ENCODE data around the gene ZNF778.
"Not testable (repeated sequence)": the region's sequence is repeated elsewhere in the genome, so short reads cannot be mapped to it uniquely, and the experiment has no call there.

ZNF778 gene

DNA sequence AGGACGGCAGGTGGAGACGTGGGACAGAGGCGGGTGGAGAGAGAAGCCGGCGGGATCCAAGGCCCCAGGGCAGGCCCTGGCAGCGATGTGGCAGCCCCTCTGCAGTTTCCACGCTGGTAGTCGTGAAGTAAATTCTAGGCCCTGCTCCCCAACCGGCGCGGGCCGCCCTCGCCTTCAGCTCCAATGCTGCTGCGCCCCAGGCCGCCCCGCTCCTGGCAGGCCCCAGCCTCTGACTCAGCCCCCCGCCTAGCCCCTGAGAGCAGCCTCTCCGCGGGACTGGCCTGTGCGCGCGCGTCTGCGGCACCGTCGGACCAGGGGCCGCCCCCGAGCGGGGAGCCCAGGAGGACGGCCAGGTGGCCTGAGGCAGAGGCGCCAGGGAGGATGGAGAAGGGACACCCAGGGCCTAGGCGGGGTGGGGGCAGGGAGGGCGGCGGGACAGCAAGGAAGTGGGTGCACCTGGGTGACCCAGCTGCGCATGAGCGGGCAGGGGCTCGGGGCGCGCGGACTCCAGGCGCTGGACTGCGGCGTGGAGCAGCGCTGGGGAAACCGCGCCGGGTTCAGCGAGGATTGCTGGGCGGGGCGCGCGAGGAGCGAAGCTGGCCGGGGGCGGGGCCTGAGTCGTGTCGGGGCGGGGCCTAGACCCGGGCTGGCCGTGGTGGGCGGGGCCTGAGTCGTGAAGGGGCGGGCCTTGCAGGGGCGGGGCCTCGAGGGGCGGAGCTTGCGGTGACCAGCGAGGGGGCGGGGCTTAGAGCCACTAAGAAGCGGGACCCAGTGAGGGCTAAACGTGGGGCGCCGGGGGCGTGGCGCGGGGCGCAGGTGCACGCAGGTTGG, 29.6 kb downstream of the ZNF778 start:
- Histone ChIP-seq H3K9me3 (ENCODE audit: control insufficient read depth, low read length) (no peaks in the 10 kb centered on the region), H3K4me1 (ENCODE audit: control insufficient read depth, insufficient read depth, low read length) (peaks cover 8% of the 10 kb centered on the region), H3K4me3 (ENCODE audit: low read length) (no peak overlapping the region), H3K36me3 (ENCODE audit: control insufficient read depth, insufficient read depth, low read length) (no peaks in the 10 kb centered on the region), H3K9ac (ENCODE audit: low read length) (peak overlapping the region; percentile 28), H3K27me3 (ENCODE audit: control insufficient read depth, insufficient read depth, low read length) (peaks cover 3% of the 10 kb centered on the region)

DNA sequence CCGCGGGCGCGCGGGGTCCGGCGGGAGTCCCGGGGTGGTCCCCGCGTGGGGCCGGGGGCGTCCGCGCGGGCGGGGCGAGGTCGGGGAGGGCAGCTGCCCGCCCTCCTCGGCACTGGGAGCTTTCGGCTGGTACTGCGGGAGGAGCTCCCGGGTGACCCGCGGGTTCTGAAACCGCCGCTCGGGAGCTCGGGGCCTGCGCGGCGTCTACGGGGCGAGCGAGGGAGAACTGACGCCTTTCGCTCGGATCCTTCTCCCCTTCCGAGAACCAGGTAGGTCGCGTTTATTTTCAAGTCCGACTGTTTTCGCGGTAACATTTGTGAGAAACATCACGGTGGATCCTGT, 30.2 kb downstream of the ZNF778 start:
- not testable (repeated sequence) for H3K36me3 ChIP-seq (ENCODE audit: control insufficient read depth, insufficient read depth, low read length); H3K4me1 ChIP-seq (ENCODE audit: control insufficient read depth, insufficient read depth, low read length); H3K4me3 ChIP-seq (ENCODE audit: low read length); H3K27me3 ChIP-seq (ENCODE audit: control insufficient read depth, insufficient read depth, low read length); H3K9me3 ChIP-seq (ENCODE audit: control insufficient read depth, low read length); H3K9ac ChIP-seq (ENCODE audit: low read length)

- Histone ChIP-seq H3K4me3 (ENCODE audit: low read length) (no peak overlapping the region), H3K27me3 (ENCODE audit: control insufficient read depth, insufficient read depth, low read length) (peaks cover 3% of the 10 kb centered on the region), H3K36me3 (ENCODE audit: control insufficient read depth, insufficient read depth, low read length) (no peaks in the 10 kb centered on the region), H3K9me3 (ENCODE audit: control insufficient read depth, low read length) (no peaks in the 10 kb centered on the region), H3K9ac (ENCODE audit: low read length) (no peak overlapping the region), H3K4me1 (ENCODE audit: control insufficient read depth, insufficient read depth, low read length) (peaks cover 8% of the 10 kb centered on the region)
Measured at GRCh38 chr16:89248196-89248982, 30.9 kb downstream of the ZNF778 start.

- H3K9me3 ChIP-seq (ENCODE audit: control insufficient read depth, low read length), result no peaks in the 10 kb centered on the region
- no peak overlapping the region for H3K9ac ChIP-seq (ENCODE audit: low read length)
- no peaks in the 10 kb centered on the region for H3K36me3 ChIP-seq (ENCODE audit: control insufficient read depth, insufficient read depth, low read length)
- peaks cover 15% of the 10 kb centered on the region for H3K4me1 ChIP-seq (ENCODE audit: control insufficient read depth, insufficient read depth, low read length)
- H3K27me3 ChIP-seq (ENCODE audit: control insufficient read depth, insufficient read depth, low read length), result peaks cover 18% of the 10 kb centered on the region
- no peak overlapping the region for H3K4me3 ChIP-seq (ENCODE audit: low read length)
Measured at GRCh38 chr16:89253548-89254287, 36.2 kb downstream of the ZNF778 start.

DNA sequence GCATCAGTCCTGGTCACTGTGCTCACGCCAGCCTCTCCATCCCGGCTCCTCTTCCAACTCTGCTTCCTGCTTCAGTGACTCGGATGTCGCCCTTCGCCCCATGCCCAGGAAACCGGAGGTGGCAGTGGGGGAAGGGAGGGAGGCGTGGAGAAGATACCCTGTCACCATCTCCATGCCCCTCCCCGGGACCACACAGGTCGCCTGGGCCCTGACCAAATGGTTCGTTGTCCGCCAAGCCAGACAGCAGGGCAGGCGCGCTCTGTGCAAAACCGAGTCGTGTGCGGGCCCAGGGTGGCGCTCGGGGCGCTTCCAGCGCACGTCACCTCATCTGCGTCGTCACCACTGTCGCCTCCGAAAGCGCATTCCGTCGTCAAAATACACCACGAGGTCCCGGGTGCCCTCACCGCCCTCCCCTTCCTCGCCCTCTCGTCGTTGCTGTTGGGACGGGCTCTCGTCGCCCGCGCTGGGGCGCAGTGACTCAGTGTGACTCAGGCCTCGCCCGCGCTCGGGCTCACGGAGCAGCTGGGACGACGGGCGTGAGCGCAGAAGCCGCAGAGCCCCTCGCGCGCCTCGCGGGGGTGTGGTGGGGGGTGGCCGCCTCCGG, 39.2 kb downstream of the ZNF778 start:
- no peaks in the 10 kb centered on the region for H3K36me3 ChIP-seq (ENCODE audit: control insufficient read depth, insufficient read depth, low read length)
- peak overlapping the region; percentile 47 for H3K9ac ChIP-seq (ENCODE audit: low read length)
- peaks cover 20% of the 10 kb centered on the region for H3K4me1 ChIP-seq (ENCODE audit: control insufficient read depth, insufficient read depth, low read length)
- H3K9me3 ChIP-seq (ENCODE audit: control insufficient read depth, low read length), result no peaks in the 10 kb centered on the region
- peak overlapping the region; percentile 50 for H3K4me3 ChIP-seq (ENCODE audit: low read length)
- peaks cover 18% of the 10 kb centered on the region for H3K27me3 ChIP-seq (ENCODE audit: control insufficient read depth, insufficient read depth, low read length)

- Histone ChIP-seq H3K9me3 (ENCODE audit: control insufficient read depth, low read length) (no peaks in the 10 kb centered on the region), H3K27me3 (ENCODE audit: control insufficient read depth, insufficient read depth, low read length) (peaks cover 18% of the 10 kb centered on the region), H3K4me1 (ENCODE audit: control insufficient read depth, insufficient read depth, low read length) (peaks cover 22% of the 10 kb centered on the region), H3K4me3 (ENCODE audit: low read length) (no peak overlapping the region), H3K36me3 (ENCODE audit: control insufficient read depth, insufficient read depth, low read length) (no peaks in the 10 kb centered on the region), H3K9ac (ENCODE audit: low read length) (peak overlapping the region; percentile 47)
Measured at GRCh38 chr16:89257281-89257731, 39.8 kb downstream of the ZNF778 start.

DNA sequence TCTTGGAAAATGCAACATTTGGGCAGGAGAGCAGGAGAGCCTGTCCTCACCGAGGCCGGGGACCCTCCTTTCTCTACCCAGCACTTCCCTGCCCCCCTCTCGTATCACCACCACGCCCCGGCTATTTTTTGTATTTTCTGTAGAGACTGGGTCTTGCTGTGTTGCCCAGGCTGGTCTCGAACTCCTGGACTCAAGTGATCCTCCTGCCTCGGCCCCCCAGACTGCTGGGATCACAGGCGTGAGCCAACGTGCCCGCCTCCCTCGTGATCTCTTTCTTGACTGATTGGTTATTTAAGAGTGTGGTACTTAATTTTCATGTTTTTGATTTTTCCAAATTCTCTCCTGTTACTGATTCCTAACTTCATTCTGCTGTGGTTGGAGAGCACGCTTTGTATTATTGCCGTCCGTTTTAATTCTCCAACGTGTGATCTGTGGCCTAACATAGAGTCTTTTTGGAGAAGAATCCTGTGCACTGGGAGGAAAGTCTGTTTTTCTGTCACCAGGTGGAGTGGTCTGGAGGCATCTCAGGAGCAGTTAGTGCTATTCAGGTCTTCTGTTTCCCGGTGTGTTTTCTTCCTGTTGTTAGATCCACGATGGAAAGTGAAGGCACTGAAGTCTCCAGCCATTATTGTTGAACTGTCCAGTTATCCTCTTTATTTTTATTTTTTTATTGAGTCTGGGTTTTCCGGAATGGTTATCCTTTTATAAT, 40.4 kb downstream of the ZNF778 start:
- peaks cover 18% of the 10 kb centered on the region for H3K27me3 ChIP-seq (ENCODE audit: control insufficient read depth, insufficient read depth, low read length)
- H3K4me3 ChIP-seq (ENCODE audit: low read length), result no peak overlapping the region
- no peaks in the 10 kb centered on the region for H3K9me3 ChIP-seq (ENCODE audit: control insufficient read depth, low read length)
- peak overlapping the region; percentile 47 for H3K9ac ChIP-seq (ENCODE audit: low read length)
- peaks cover 22% of the 10 kb centered on the region for H3K4me1 ChIP-seq (ENCODE audit: control insufficient read depth, insufficient read depth, low read length)
- H3K36me3 ChIP-seq (ENCODE audit: control insufficient read depth, insufficient read depth, low read length), result no peaks in the 10 kb centered on the region

DNA sequence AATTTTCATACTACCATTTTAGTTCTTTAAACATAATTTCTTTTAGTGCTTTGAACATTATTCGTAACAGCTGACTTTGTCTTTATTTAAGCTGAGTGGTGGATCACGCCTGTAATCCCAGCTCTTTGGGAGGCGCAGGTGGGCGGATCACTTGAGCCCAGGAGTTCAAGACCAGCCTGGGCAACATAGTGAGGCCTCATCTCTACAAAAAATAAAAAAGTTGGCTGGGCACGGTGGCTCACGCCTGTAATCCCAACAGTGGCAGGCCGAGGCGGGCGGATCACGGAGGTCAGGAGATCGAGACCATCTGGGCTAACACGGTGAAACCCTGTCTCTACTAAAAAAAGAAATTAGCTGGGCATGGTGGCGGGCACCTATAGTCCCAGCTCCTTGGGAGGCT, 42.4 kb downstream of the ZNF778 start:
- H3K4me1 ChIP-seq (ENCODE audit: control insufficient read depth, insufficient read depth, low read length), result peaks cover 22% of the 10 kb centered on the region
- not testable (repeated sequence) for H3K9me3 ChIP-seq (ENCODE audit: control insufficient read depth, low read length); H3K4me3 ChIP-seq (ENCODE audit: low read length); H3K9ac ChIP-seq (ENCODE audit: low read length); H3K36me3 ChIP-seq (ENCODE audit: control insufficient read depth, insufficient read depth, low read length)
- H3K27me3 ChIP-seq (ENCODE audit: control insufficient read depth, insufficient read depth, low read length), result peaks cover 18% of the 10 kb centered on the region

DNA sequence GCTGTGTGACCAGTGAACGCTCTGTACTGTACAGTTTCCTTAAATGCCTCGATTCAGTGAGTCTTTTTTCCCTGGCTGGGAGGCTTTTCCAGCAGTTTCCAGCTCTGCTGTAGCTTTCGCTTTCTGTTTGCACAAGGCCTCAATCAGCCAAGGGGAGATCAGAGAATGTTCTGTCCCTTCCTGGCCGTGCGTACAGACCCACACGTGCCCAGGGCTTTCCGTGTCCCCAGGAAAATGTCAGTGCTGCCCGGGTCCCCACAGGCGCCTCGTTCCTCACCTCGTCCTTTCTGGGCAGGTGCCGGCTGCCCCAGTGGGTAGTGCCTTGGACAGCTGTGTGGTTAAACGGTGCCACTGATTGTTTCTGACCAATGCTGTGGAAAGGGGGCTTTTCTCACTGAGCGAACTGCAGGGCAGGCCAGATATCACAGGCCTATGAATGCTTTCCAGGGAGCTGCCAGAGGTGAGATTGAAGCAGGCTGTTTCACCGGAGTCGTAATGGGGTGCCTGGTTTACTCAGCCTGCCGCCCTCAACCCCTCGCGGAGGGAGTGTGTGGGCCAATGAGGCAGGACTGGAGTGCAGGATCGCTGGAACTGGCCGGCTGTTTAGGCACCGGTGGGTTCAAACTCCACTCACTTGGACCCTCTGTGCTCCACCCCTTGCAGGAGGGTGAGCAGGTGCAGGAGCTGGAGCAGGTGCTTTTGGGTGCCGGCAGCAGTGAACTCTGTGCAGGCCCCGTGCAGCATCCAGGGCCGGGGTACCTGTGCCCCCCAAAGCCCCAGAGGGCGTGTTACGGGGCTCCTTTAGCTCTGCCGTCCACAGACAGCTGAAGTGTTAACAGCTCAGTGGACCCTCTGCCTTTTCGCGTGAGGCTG, 44.4 kb downstream of the ZNF778 start:
- peak overlapping the region; percentile 38 for H3K9ac ChIP-seq (ENCODE audit: low read length)
- no peak overlapping the region for H3K4me3 ChIP-seq (ENCODE audit: low read length)
- H3K4me1 ChIP-seq (ENCODE audit: control insufficient read depth, insufficient read depth, low read length), result peaks cover 17% of the 10 kb centered on the region
- no peaks in the 10 kb centered on the region for H3K36me3 ChIP-seq (ENCODE audit: control insufficient read depth, insufficient read depth, low read length)
- no peaks in the 10 kb centered on the region for H3K9me3 ChIP-seq (ENCODE audit: control insufficient read depth, low read length)
- H3K27me3 ChIP-seq (ENCODE audit: control insufficient read depth, insufficient read depth, low read length), result peaks cover 14% of the 10 kb centered on the region

GRCh38 chr16:89264800-89265550, 47.5 kb downstream of the ZNF778 start:
- Histone ChIP-seq H3K9me3 (ENCODE audit: control insufficient read depth, low read length) (no peaks in the 10 kb centered on the region), H3K4me1 (ENCODE audit: control insufficient read depth, insufficient read depth, low read length) (peaks cover 7% of the 10 kb centered on the region), H3K36me3 (ENCODE audit: control insufficient read depth, insufficient read depth, low read length) (peaks cover 2% of the 10 kb centered on the region), H3K4me3 (ENCODE audit: low read length) (no peak overlapping the region), H3K27me3 (ENCODE audit: control insufficient read depth, insufficient read depth, low read length) (no peaks in the 10 kb centered on the region), H3K9ac (ENCODE audit: low read length) (no peak overlapping the region)
